Measurements from ENCODE around the gene PLD1.
A peak's percentile ranks its signal among the peaks of the same experiment; 100 is the strongest.
"Not testable (repeated sequence)": the region's sequence is repeated elsewhere in the genome, so short reads cannot be mapped to it uniquely, and the experiment has no call there.

PLD1 gene

DNA sequence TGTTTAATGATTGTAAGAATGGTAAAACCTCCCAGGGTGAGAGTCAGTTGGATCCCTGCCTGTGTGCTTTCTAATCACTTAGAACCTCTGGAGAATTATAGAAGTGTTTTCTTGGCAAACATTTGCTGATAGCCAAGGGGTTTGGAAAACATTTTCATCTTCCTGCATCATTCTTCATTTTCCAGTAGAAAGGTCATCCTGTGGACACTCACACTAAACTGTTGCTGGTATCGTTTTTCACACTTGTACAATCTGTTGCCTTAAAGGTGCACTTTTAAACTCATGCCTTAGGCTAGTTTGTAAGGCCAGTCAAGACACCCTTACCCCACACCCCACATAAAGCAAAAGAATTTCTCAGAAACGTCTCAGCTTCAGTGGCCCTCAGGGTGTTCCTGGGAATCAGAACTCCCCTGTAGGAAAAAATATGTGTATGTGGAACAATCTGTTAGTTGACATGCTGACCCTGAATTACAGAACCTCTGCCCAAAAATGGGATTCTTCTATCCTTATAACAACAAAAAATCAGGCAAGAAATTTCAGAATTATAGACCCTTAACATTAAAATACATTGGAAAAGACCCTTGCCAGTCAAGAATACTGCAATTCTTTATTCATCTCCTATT lies 5.8 kb upstream of the PLD1 start:
- no peak for DNase-seq

DNA sequence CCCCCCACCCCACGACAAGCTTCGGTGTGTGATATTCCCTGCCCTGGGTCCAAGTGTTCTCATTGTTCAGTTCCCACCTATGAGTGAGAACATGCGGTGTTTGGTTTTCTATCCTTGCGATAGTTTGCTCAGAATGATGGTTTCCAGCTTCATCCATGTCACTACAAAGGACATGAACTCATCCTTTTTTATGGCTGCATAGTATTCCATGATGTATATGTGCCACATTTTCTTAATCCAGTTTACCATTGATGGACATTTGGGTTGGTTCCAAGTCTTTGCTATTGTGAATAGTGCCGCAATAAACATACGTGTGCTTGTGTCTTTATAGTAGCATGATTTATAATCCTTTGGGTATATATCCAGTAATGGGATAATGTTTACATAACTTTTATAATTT lies 4.4 kb upstream of the PLD1 start:
- not testable (repeated sequence) for DNase-seq

DNA sequence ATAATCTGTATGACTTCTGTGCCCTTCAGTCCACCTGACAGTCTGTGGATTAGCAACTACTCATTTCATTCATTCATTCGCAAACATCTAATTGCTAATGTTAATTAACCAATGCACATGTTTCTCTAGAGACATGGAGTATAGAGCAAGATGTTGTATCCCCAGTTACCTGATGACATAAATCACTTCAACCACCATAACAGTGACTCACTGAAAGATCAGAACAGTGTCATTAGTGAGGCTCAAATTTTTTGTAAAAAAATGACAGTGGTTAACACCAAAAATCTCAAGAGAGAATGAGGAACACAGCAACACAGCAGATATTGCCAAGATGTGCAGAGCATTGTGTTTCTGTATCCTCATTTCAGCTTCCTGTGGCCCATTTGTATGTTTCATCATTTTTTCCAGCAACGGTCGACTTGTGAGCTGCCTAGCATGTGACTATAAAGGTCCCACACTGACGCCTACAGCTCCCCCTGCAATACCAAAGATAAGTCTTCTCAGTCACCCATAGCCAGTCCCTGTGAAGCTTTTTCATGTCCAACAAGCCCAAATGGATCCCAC lies 3.7 kb upstream of the PLD1 start:
- no peak for DNase-seq

DNA sequence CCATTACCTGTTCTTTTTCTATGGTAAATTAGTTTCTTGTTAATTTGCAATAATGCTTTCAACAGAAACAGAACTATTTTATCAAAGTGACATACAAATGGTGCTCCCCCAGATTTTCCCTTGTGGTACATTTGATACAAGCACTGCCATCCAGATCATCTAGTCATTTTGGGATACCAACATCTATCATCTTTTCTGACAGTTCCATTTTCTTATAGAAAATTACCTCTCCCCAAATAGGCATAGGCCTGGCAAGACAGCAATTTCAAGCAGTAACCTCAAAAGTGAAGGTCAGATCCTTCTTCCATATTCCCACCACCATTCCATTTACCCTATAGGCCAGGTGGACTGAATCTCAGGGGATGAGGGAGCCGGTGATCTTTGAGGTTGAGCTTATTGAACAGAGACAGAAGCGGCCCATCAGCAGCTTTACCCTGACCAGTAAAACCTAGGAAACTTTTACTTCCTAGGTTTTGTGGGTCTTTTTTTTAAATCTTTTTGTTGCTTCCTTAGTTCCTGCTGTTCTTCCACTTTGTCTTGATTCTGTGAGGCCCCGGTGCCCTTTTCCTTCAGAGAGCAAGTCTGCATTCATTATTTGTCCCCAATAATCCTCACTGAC lies 3.1 kb upstream of the PLD1 start:
- no peak for DNase-seq

DNA sequence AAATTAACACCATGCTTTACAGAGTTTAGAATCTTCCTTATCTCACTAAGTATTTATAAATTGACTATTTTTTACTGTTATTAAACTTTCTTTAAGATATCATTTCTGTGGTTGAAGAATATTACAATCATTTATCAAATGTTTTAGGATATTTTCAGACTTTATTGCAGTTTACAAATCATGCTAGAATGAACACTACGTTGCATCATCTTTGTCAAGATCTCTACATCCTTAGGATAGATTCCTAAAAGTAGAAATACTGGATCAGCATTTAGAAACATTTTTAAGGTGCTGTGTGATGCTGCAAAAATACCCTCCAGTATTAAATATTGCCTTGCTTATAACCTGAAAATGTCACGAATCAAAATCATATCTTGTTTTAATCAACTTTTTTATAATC lies 2.5 kb upstream of the PLD1 start:
- DNase-seq, result no peak

DNA sequence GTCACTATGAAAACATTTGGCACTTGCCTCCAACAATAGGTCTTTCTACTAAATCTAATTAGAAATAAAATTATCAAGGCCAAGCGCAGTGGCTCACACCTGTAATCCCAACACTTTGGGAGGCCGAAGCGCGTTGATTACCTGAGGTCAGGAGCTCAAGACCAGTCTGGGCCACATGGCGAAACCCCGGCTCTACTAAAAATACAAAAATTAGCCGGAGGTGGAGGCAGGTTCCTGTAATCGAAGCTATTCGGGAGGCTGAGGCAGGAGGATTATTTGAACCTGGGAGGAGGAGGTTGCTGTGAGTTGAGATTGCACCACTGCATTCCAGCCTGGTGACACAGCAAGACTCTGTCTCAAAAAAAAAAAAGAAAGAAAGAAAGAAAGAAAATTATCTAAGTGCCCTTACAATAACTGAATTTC lies 1.6 kb upstream of the PLD1 start:
- DNase-seq, result no peak

DNA sequence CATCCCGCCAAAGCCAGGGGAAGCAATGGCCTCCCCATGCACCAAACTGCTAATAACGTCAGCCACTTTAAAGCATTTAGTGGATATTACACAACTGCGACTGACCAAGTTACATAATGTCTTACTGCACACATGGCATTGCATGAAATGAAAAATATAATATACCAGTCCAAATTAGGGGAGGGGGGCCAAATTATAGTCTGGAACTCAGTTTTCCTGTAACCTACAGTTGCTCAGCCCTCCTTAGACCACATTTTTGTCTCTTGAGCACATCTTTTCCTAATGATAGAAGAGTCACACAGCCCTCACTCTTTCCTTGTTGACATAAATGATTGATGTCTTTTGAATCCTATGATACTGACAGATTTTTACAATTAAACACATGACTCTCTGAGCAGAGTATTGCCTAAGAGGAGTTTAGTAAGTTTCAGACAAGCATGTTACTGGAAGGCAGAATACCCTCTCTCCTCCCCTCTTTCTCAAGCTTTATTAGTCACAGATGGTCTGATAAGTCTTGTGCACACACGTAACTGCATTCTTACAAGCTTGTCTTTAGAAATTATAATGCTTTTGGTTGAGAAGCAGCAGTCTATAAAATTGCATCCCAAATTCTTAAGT lies 1.1 kb upstream of the PLD1 start:
- peak in 1 of 2 experiments; percentile 47 for DNase-seq

DNA sequence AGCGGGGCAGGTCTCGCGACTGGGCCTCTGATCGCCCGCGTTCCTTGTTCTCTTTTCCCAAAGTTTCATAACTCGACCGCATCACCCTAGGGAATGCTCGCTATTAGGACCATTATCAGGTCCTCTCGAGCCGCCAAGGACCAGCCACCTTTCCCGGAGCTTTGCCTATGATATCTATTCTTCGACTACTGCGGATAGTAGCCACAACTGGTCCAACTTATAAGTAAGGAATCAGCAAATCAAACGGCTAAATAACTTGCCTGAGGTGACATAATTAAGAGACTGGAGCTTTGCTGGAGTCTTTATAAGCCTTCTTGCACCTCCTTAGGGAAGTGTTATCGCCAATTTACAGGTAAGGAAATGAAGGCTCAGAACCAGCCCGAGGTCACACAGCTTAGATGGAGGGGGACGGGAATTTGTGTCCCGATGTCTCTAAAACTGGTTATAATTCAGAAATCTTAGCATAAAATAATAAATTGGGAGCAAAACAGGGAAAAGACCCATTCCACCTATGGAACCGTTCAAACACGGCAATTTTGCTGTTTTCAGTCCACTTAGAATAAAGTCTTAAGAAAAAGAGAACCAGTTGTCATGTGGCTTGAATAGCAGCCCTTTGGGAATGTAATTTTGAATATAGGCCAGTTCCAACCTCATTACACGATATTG lies 479 bp upstream of the PLD1 start:
- no peak for DNase-seq

DNA sequence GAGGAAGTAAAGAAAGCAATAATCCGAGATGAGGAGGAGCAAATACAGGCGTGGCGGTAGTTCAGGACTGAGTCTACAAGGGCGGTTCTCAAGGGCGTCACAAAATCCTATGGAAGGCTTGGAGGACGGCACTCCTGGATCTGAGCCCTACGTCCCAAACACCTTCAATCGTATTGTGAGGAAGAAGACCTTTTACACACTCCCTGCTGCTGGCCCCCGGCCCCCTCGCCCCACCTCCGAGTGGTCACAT lies 747 bp downstream of the PLD1 start:
- DNase-seq, result peak in 1 of 2 experiments; percentile 30

DNA sequence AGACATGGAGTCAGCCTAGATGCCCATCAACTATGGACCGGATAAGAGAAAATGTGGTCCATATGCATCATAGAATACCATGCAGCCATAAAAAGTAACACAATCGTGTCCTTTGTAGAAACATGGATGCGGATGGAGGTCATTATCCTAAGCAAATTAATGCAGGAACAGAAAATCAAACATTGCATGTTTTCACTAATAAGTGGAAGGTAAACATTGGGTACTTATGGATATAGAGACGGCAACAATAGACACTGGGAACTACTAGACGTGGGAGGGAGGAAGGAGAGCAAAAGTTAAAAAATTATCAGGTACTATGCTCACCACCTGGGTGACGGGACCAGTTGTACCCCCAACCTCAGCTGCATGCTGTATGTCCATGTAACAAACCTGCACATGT lies 2.5 kb downstream of the PLD1 start:
- DNase-seq, result no peak

DNA sequence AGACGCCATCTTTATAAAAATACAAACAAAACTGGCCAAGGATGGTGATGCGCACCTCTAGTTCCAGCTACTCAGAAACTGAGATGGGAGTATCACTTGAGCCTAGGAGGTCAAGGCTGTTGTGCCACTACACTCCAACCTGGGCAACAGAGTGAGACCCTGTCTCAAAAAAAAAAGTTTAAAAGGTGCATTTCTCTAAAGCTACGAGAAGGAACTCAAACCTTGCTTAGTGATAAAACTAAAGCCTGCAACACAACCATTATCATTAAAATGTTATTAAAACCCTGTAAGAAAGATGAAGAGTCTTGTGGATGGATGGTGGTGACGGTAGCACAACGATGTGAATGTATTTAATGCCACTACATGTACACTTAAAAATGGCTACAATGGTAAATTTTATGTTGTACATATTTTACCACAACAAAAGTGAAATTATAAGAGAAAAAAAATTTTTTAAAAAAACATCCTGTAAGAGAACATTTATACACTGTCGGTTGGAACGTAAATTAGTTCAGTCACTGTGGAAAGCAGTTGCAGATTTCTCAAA lies 3.1 kb downstream of the PLD1 start:
- DNase-seq, result no peak

DNA sequence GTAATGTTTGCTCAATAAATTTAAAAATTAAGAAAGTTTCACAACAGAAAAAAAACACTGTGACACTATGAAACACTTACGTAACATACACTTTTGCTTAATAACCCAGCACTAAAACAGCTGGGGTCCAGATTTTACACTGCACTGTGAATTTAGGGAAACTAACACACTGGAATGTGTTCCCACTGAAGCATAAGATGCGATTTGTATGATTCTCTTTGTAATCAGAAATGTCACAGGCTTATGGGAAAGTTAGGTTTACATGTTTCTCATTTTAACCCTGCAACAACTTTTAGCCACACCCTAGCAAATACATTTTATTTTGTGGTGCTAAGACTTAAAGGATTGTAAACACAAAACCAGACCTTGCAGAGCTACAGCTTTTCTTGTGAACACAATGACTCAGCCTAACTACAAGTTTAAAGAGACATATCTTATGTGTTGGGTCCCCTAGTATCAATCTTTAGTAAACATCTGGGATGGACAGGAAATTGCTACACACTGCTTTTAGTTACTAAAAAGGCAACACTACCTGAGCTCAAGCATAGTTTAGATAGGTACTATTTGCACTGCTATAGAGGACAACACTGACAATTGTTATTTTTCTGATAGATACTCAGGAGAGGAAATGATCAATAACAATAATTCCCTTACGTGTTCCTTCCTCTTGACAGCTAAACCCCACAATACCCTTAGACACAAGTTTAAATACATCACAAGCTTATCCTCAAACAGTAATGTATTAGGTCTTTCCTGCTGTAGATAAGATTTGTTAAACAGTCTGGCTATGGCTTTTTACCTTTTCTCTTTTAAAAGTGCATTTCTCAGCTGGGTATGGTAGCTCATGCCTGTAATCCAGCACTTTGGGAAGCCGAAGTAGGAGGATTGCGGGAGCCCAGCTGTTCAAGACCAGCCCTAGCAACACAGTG lies 3.8 kb downstream of the PLD1 start:
- no peak for DNase-seq

DNA sequence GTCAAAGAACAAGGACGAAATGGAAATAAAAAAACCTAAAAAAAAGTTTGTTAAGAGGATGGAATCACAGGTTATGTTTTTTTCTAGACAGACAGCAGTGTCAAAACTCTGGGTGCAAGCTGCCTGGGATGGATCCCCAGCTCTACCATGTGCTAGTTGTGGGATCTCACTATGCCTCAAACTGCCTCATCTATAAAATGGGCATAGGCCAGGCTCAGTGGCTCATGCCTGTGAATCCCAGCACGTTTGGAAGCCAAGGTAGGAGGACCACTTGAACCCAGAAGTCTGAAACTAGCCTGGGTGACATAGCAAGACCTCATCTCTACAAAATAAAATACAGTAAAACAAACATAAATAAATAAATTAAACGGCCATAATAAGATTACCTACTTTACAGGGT lies 4.6 kb downstream of the PLD1 start:
- no peak for DNase-seq

DNA sequence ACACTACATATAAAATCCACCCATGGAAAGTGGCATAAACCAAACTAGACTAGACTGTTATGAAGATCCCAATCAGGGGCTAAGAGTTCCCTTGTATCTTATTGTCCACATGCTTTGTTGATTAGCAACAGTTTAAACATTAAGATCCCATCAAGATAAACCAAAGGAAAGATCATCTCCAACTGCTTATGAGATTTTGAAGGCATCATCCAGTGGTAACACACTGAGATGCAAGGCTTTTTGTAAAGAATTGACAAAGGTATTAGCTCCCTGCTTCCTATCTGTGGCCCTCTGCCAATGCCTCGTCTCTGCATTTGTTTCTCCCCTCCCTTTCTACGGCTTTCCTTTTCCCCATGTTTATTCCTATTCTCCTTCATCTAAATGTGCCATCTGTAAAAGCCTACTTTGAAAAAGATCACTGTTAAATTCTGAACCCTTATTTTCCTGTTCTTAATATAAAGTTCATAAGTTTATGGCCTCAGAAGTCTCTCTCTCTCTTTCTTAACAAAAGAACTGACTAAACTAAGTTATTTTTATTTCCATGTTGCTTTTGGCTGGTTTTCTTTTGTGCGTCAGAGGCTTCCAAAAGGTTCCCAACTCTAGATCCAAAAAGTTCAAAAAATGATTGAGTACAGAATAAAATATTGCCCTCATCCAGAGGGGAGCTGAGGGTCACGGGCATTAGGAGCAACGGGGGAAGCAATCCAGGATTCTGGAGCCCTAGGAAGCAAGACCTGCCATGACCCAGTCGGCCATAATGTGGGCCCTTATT lies 5.5 kb downstream of the PLD1 start:
- no peak for DNase-seq

DNA sequence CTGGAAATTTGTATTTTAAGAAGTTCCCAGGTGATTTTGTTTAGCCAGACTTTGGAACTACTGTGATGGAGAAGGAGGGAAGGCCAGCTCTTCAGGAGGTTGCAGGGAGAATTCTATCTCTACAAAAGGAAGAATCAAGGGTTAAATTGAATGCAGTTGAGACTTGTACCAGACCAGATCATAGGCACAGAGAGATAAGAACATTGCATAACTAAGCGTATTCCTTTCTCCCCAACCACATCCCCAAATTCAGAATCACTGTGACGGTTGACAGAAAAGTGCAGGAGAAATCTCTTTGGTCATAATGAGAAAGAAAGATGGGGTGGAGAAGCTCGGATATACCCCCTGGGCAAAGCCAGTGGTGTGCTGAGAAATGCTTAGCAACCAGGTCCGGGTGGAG lies 7.2 kb downstream of the PLD1 start:
- no peak for DNase-seq

DNA sequence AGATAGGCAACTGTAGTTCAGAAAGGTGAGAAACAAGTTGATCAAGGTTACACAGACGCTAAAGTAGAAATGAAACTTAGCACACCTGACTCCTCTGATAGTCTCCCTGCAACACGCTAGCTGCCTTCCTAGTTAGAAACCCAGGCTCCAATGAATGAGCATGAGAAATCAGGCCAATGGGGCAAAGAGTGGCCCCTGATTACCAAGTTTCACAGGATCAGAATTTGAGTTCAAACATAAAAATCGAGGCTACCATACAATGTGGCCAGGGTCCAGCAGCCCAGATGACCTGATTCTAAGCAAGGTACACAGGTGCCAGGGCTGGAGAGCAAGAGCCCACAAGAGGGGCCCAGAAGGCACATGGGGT lies 7.7 kb downstream of the PLD1 start:
- no peak for DNase-seq

DNA sequence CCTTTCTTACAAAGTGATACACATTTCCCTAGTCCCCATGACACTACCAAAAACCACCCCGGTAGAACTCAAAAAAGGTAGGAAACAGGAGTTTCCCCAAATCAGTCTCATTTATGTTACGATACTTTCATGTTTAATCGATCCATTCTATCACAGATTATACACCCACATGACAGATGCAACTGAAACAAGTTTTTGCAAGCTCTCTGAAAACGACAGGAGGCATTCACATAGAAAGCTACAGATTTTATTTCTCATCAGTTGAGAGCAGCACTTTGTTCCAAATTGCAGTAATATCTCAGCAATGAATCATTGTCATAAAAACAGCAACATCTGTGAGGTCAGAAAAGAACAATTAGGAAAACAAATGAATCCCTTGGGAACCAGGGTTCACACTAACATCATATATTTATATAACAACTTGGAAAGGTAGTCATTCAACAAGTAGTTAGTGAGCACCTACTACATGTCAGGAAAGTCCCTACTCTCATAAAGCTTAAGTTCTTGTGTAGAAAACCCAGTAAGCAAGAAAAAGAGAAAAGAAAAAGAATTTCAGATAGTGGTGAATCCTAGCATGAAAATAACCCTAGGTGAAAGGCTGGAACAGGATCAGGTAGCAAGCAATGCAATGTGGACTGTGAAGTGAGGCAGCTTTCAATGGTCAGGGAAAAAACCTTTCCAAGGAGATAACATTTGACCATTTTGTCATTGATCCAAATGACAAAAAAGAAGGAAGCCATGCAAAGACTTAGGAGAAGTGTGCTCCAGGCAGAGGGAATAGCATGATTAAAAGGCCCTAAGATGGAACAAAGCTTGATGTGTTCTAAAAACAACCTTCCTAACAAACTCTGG lies 8.3 kb downstream of the PLD1 start:
- no peak for DNase-seq

DNA sequence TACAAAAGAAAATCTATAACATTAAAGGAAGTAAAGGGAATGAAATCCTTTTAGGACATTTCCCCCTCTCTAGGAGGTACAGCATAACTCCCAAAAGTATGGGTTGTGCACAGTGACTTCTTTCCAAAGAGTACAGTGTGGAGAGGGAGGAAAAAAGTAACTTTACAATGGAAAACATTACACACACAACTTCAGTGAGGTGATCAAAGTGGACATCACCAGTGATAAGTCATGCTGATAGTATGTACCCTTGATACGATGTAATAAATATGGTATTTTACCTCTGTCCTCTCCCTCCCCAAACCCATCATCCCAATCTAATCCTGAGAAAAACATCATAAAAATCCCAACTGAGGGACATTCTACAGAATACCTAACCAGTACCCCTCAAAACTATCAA lies 10.8 kb downstream of the PLD1 start:
- DNase-seq, result no peak

DNA sequence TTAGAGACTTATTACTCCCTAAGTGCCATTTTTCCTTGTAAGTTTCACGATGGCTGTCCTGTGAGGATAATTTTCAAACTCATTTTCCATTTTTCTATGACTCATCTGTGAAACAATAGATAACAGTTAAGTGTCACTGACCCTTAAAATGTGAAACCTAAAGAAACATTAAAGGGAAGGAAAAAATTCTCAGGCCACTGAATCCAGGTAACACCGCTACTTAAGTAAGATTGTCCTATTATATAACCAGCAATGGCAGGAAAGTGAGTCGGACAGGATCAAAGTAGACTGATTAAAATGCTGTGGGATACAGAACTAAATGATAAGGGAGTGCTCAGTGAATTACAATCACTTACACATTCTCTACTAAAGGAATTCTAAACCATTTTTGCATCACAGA lies 12.4 kb downstream of the PLD1 start:
- no peak for DNase-seq

DNA sequence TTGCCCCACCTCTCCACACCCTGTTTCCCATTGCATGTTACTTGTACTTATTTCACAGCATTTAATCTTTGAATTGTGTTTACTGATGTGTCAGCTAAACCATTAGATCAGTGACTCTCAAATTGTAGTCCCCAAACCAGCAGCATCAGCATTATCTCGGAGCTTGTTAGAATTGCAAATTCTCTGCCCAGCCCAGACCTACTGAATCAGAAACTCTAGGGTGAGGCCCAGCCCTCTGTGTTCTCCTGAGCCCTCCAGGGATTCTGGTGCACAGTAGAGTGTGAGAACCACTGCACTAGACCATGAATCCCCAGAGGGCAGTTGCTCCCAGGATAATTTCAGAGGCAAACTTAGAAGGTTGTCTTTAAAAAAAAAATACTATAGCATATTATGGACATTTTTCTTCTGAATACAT lies 13.0 kb downstream of the PLD1 start:
- DNase-seq, result no peak
